Right atrium auricular region (tissue), 2 donors: ENCODE data around the gene KLF2. TPM values are rescaled to one million over a fixed set of nuclear protein-coding genes. Genes with fewer than 3 reads are reported as not detected.
"Not testable (repeated sequence)": the region's sequence is repeated elsewhere in the genome, so short reads cannot be mapped to it uniquely, and the experiment has no call there.

Source experiments
- DNase-seq: peaks from one replicate; pipeline ENCODE4 v3.0.0-alpha.2; 2019; ENCODE audit warnings: low spot score
- H3K27ac ChIP-seq, 2 donors: fragments of 200-600 bp; sonication (generic); 1 replicate in 1 of 2; 2 replicates in 1 of 2; pipeline ENCODE4 v1.5.1; 2016 to 2019
- H3K27me3 ChIP-seq, 2 donors: fragments of 200-600 bp; sonication (generic); one replicate each; pipeline versions ENCODE4 v1.5.1 to v1.6.0; 2017 to 2019
- H3K36me3 ChIP-seq: fragments of 200-600 bp; sonication (generic); one replicate; pipeline ENCODE4 v1.5.1; 2016
- H3K4me1 ChIP-seq, 2 donors: fragments of 200-600 bp; sonication (generic); one replicate each; pipeline versions ENCODE4 v1.5.1 to v1.6.0; 2017 to 2019
- H3K4me3 ChIP-seq, 2 donors: fragments of 200-600 bp; sonication (generic); 1 replicate in 1 of 2; 2 replicates in 1 of 2; pipeline ENCODE4 v1.5.1; 2017 to 2019; ENCODE audit warnings: mild to moderate bottlenecking in 1 of 2, moderate library complexity in 1 of 2
- H3K9me3 ChIP-seq, 2 donors: fragments of 200-600 bp; sonication (generic); one replicate each; pipeline ENCODE4 v1.5.1; 2019
- total RNA-seq, 2 donors: library from RNA; depleted of rRNA; stranded (reverse); fragments of >200 nt; gene quantifications; one replicate each; pipeline ENCODE4 v1.1.0, GENCODE V29; 2016
- TF ChIP-seq, protein P1 (sequence below), 2 donors: fragments of 200-600 bp; sonication (generic); IDR thresholded peaks; one replicate each; pipeline ENCODE4 v1.5.1; 2019; ENCODE audit warnings: antibody characterized with exemption in 2 of 2

KLF2 gene
- total RNA-seq, 2 donors from 2014 or later: 40.9 to 82.3 TPM

DNA sequence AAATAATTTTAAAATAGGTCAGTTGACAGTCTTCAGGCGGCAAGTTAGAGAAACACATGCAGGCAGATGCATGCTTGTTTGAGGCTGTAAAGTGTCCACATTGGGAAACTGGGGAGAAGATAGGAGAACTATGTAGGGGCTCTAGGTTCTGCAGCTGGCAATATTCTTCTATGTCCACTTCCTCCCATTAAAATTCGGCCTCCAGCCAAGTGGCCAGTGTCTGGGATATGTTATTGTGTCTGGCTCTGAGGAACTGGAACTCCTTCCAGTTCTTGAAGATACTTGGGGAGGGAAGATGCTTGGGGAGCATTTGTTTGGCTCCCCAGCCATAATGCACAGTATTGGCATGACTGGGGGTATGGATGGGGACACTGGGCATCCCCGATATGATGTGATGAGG lies 20.9 kb upstream of the KLF2 start:
- no peak for DNase-seq
- no peak overlapping the region for H3K27ac ChIP-seq
- TF ChIP-seq, protein P1, sequence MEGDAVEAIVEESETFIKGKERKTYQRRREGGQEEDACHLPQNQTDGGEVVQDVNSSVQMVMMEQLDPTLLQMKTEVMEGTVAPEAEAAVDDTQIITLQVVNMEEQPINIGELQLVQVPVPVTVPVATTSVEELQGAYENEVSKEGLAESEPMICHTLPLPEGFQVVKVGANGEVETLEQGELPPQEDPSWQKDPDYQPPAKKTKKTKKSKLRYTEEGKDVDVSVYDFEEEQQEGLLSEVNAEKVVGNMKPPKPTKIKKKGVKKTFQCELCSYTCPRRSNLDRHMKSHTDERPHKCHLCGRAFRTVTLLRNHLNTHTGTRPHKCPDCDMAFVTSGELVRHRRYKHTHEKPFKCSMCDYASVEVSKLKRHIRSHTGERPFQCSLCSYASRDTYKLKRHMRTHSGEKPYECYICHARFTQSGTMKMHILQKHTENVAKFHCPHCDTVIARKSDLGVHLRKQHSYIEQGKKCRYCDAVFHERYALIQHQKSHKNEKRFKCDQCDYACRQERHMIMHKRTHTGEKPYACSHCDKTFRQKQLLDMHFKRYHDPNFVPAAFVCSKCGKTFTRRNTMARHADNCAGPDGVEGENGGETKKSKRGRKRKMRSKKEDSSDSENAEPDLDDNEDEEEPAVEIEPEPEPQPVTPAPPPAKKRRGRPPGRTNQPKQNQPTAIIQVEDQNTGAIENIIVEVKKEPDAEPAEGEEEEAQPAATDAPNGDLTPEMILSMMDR (IDR thresholded peaks at IDR 0.05): no peak
- H3K4me1 ChIP-seq: peaks cover 0 to 7% of the 10 kb centered on the region in 2 donors
- no peak overlapping the region for H3K4me3 ChIP-seq
- H3K36me3 ChIP-seq: no peaks in the 10 kb centered on the region
- H3K27me3 ChIP-seq: no peaks in the 10 kb centered on the region
- H3K9me3 ChIP-seq: no peaks in the 10 kb centered on the region

DNA sequence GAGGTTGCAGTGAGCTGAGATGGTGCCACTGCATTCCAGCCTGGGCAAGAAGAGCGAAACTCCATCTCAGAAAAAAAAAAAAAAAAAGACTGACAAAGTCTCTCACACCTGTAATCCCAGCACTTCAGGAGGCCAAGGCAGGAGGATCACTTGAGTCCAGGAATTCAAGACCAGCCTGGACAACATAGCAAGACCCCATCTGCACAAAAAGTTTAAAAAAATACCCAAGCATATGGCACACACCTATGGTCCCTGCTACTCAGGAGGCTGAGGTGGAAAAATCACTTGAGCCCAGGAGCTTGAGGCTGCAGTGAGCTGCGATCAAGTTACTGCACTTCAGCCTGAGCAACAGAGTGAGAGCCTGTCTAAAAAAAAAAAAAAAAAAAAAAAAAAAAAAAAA lies 20.1 kb upstream of the KLF2 start:
- H3K27ac ChIP-seq, H3K36me3 ChIP-seq, H3K4me3 ChIP-seq, H3K9me3 ChIP-seq, H3K4me1 ChIP-seq, H3K27me3 ChIP-seq, DNase-seq: not testable (repeated sequence)

DNA sequence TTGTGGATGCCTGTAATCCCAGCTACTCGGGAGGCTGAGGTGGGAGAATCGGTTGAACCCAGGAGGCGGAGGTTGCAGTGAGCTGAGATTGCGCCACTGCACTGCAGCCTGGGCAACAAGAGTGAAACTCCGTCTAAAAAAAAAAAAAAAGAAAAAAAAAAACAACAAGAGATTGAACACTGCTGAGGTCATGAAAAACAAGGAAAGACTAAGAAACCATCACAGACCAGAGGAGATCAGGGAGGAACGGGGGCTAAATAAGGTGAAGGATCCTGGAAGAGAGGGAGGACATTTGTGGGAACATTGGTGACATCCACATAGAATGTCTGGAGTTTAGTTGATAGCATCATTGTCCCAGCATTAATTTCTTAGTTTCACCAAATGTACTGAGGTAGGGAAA lies 19.6 kb upstream of the KLF2 start:
- not testable (repeated sequence) for DNase-seq, H3K9me3 ChIP-seq, H3K27me3 ChIP-seq, H3K27ac ChIP-seq, H3K4me1 ChIP-seq, H3K36me3 ChIP-seq, H3K4me3 ChIP-seq

DNA sequence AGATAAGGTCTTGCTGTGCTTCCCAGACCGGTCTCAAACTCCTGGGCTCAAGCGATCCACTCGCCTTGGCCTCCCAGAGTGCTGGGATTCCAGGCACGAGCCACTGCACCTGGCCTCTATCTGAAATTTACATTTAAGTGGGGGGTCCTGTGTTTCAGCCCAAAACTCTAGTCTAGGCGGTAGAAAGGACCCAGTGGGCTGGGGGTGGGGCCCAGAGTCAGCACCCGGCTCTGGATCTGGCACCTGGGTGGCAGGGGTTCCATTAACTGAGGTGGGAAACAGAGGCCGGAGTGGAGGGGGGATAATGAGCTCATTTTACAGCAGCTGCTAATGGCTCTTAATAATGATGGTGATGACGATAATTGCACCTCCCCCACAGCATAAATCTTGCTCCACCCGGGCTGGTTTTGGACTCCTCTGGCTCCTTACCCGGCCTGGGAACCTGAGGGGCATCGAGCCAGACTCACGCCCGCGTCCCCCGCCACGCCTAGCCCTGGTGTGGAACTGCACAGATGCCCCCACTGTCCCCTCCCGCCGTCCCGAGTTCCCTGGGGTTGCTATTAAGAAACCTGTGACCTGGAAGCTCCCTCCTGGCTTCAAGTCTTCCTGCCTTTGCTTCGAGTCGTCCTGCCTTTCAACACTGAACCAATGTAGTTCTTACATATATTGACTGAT lies 17.8 kb upstream of the KLF2 start:
- no peaks in the 10 kb centered on the region for H3K27me3 ChIP-seq
- no peaks in the 10 kb centered on the region for H3K9me3 ChIP-seq
- no peak for DNase-seq
- peaks cover 0 to 7% of the 10 kb centered on the region in 2 donors for H3K4me1 ChIP-seq
- no peak overlapping the region for H3K27ac ChIP-seq
- TF ChIP-seq, protein P1 (IDR thresholded peaks at IDR 0.05): no peak
- H3K4me3 ChIP-seq: no peak overlapping the region
- no peaks in the 10 kb centered on the region for H3K36me3 ChIP-seq

DNA sequence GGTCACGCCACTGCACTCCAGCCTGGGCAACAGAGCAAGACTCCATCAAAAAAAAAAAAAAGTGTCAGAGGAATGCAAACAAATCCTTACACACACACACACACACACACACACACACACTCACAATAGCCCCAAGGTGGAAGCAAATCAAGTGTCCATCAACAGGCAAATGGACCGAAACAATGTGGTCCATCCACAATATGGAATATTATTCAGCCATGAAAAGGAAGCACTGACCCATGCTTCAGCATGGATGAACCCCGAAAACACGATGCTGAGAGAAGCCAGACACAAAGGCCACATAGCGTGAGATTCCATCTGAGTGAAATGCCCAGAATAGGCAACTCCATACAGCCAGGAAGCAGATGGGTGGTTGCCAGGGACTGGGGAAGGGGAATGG lies 16.5 kb upstream of the KLF2 start:
- no peaks in the 10 kb centered on the region for H3K27me3 ChIP-seq
- no peak overlapping the region for H3K4me3 ChIP-seq
- H3K36me3 ChIP-seq: no peaks in the 10 kb centered on the region
- no peaks in the 10 kb centered on the region for H3K9me3 ChIP-seq
- peaks cover 0 to 7% of the 10 kb centered on the region in 2 donors for H3K4me1 ChIP-seq
- DNase-seq: no peak
- H3K27ac ChIP-seq: no peak overlapping the region
- TF ChIP-seq, protein P1 (IDR thresholded peaks at IDR 0.05): no peak

DNA sequence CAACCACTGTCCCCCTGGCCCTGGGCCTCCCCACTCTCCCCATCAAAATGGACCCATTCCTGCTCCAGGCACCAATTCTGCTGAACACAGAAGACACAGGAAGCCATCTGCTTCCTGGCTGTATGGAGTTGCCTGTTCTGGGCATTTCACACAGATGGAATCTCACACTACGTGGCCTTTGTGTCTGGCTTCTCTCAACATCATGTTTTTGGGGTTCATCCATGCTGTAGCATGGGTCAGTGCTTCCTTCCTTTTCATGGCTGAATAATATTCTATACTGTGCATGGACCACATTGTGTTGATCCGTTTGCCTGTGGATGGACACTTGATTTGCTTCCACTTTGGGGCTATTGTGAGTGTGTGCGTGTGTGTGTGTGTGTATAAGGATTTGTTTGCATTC lies 15.0 kb upstream of the KLF2 start:
- Histone ChIP-seq H3K4me1 (no peaks in the 10 kb centered on the region), H3K27me3 (no peaks in the 10 kb centered on the region), H3K9me3 (no peaks in the 10 kb centered on the region), H3K27ac (no peak overlapping the region), H3K4me3 (no peak overlapping the region), H3K36me3 (no peaks in the 10 kb centered on the region)
- TF ChIP-seq, protein P1 (IDR thresholded peaks at IDR 0.05): no peak
- DNase-seq: no peak

DNA sequence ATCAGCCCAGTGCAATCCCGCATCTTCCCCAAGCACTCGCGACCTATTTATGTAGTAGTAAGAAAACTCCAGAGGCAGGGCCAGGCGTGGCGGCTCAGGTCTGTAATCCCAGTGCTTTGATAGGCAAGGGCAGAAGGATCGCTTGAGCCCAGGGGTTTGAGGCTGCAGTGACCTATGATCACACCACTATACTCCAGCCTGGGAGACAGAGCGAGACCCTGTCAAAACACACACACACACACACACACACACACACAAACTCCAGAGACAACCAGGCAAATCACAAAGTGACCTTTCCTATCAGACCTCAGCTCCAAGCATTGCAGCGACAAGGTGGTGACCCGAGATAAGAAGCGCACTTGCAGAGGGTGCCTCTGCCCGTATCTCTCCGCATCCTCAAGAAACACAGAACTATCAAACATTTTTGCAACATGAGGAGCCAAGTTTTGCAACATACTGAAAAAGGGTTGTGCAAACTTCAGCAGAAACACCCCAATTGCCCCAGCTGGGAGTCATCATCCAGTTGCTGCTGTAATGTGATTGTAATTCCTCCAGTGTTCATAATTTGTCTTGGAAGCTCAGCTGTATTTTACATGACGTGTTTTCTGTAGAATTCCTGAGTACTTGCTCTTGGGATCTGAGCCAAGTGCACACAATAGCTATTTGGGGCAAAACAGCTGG lies 8.7 kb upstream of the KLF2 start:
- Histone ChIP-seq H3K27ac (peak overlapping the region; percentile 71 to 83), H3K27me3 (no peaks in the 10 kb centered on the region), H3K9me3 (no peaks in the 10 kb centered on the region), H3K36me3 (no peaks in the 10 kb centered on the region), H3K4me3 (no peak overlapping the region), H3K4me1 (peaks cover 0 to 22% of the 10 kb centered on the region in 2 donors)
- DNase-seq: peak; percentile 90
- TF ChIP-seq, protein P1 (IDR thresholded peaks at IDR 0.05): no peak
